Fibroblast of skin of abdomen (primary cell): ENCODE measurements around the gene RBM26. TPM values are rescaled to one million over a fixed set of nuclear protein-coding genes. Genes with fewer than 3 reads are reported as not detected.

Experiments used
- DNase-seq: peaks from one replicate; pipeline ENCODE4 v3.0.0-alpha.2; 2013
- polyA plus RNA-seq, 2 experiments: library from polyadenylated mRNA; unstranded; fragments of 120-200 nt; gene quantifications; one replicate each; pipeline ENCODE4 v1.2.1, GENCODE V29; 2013; ENCODE audit not compliant: insufficient read length in 2 of 2

The RBM26 gene, protein sequence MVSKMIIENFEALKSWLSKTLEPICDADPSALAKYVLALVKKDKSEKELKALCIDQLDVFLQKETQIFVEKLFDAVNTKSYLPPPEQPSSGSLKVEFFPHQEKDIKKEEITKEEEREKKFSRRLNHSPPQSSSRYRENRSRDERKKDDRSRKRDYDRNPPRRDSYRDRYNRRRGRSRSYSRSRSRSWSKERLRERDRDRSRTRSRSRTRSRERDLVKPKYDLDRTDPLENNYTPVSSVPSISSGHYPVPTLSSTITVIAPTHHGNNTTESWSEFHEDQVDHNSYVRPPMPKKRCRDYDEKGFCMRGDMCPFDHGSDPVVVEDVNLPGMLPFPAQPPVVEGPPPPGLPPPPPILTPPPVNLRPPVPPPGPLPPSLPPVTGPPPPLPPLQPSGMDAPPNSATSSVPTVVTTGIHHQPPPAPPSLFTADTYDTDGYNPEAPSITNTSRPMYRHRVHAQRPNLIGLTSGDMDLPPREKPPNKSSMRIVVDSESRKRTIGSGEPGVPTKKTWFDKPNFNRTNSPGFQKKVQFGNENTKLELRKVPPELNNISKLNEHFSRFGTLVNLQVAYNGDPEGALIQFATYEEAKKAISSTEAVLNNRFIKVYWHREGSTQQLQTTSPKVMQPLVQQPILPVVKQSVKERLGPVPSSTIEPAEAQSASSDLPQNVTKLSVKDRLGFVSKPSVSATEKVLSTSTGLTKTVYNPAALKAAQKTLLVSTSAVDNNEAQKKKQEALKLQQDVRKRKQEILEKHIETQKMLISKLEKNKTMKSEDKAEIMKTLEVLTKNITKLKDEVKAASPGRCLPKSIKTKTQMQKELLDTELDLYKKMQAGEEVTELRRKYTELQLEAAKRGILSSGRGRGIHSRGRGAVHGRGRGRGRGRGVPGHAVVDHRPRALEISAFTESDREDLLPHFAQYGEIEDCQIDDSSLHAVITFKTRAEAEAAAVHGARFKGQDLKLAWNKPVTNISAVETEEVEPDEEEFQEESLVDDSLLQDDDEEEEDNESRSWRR
- polyA plus RNA-seq (2013, experiment 1 of 2; ENCODE audit: insufficient read length): 32.1 TPM
- 30.2 TPM for polyA plus RNA-seq (2013, experiment 2 of 2; ENCODE audit: insufficient read length)

DNA sequence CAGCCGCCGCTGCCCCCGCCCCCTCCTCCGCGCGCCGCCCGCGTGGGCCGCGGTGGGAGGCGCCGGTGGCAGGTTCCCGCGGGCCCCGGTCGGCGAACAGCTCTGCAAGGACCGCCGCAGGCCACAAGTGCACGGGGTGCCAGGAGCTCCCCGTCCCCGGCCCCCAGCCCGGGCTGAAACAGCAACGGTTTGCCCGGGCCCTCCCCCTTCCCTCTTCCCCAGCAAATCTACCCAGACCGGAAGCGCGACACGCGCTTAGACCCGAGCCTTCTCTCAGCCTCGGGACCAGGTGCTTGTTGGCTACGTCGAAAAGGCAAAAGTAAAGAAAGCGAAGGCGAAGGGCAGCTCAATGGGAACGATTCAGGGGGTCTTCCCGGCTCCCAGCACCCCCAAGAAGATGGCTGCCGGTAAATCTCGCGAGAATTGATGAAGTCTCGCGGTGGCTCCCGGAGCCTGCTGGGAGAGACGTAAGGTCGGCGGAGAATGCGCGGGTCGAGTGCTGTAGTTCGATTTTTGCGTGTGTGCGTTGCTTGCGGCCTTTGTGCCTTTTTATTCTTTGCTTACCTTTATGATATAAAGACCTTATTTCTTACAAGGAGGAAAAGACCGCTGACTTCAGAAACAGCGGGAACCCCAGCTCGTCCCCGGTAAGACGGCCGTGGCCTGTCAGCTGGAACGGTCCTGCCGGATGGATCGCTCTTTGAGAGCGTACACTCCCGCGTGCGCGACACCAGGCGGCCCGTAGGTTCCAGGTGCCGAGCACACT, at the start of gene RBM26:
RBM26 (minus strand) TSS at position 425 of the 766 bp plus-strand sequence. CDS start 481 bp downstream, outside the sequence.
- DNase-seq: peak; percentile 96

DNA sequence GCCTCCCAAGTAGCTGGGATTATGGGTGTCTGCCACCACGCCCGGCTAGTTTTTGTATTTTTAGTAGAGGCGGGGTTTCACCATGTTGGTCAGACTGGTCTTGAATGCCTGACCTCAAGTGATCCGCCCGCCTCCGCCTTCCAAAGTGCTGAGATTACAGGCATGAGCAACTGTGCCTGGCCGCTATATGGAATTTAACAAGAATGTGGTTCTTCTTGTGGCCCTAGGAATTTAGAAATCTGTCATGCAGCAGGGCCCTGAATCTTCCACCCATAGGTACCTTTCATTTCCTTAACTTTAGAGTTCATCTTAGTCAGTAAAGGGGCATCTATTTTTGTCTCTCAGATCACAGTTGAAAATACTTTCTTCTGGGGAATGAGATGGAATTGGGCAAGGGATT, 49.3 kb upstream of the RBM26 start:
- DNase-seq: no peak

DNA sequence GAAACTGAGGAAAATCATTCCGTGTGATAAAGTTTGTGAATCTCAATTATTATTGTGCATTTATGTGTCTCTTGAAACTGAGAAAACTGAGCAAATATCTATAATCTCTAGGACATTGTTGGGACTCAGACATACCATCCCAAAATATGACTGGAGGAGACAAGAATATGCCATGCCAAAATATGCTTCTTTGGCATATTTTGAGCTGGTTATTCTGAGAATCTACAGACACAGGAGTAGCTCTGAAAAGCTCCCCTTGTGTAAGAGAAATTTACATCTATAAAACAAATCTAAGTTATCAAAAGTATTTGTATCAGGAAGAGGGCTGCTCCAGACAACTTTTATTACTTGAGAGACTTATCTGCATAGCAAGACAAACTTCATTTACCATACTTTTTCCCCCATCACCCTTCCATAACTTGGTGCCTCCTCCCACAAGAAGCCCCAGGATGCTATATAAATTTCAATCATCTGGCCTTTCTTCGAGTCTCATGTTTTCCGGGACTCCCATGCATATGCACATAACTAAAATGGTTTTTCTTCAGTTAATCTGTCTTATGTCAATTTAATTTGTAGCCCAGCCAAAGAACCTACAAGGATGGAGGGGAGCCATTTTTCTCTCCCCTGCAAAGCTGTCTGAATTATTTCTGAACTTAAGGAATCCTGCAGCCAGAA, 46.3 kb upstream of the RBM26 start:
- no peak for DNase-seq

DNA sequence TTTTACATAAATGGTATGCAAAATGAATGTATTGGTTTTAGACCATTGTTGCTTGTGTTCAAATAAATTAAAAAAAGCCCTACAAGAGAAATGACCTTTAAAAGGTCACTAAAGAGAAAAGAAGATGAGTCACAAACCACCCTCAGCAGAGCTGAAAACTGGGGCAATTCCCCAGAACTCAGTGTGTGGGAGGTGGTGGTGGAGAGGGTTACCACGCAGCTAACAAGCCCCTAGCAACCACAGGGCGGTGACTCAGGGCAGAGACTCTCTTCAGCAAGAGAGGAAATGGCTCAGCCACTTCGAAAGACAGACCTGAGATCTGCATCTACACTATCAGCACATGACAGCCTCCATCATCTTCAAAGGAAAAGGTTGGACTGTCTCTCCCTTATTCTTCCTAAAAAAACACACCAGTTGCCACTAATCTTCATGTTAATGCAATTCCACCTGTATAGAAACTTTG, 45.5 kb upstream of the RBM26 start:
- DNase-seq: peak; percentile 91

DNA sequence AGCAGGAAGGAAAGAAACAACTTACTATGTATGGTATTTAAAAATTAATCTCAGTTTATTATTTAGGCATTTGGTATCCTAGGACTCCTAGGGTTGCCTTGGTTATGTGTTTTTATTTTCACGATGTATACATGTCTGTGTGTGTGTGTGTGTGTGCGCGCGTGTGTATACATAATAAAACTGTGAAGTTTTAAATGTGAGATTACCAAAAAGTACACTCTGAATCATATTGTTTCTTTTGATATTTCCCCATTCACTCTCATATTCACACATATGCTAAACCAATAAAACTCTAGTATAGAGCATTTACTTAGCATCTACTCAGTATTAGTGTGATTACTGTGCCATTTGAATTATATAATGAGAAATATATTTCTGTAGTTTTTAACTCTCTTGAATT, 44.1 kb upstream of the RBM26 start:
- no peak for DNase-seq

DNA sequence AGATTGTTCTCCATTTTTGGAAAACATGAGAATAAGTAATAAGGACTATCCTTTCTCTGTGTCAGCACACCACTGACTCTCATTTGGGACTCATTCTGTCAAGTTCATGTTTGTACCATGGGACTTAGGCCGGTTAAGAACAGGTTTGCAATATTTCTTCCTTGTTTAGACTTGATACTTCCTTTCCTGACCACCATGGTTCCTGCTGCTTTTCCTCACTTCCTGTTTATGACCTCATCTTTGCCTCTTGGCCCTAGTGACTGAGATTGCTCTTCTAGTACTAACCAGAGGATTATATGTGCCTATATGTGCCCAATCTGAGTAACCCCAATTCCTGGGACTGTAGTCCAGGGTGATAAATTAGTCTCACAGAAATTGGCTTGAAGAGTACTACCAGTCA, 42.4 kb upstream of the RBM26 start:
- DNase-seq: no peak

DNA sequence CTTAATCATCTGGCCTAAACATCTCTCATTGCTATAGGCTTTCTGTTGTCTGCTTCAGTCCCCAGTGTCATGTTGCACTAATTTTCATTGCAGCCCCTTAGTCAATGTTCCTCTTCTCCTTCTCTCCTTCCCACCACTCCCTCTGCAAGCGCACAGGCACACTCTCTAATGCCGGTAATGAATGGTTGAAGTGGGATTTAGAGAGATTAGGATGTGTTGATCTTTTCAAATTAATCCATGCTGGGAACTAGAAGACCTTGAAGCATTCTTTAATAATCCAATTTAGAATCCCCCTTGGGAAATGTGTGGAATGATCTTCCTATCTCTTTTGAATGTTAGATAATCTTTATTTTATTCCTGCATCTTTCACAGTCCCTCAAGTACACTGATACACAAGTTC, 41.7 kb upstream of the RBM26 start:
- no peak for DNase-seq

DNA sequence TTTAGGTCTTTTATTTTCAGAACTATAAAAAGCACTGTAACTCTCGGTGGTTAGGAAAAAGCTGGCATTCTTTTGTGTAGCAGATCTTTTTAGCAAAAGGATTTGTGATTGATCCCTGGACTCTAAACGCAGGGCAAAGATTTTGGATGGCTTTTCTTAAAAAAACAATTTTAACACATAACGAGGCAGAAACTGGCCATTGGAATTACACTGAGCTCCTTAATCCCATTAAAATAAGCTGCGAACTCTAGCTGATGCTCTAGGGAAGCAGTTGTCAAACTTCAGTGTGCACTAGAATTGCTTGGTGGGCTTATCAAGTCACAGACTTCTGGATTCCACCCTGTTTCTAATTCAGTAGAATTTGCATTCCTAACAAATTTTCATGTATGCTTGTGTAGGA, 41.1 kb upstream of the RBM26 start:
- DNase-seq: no peak

DNA sequence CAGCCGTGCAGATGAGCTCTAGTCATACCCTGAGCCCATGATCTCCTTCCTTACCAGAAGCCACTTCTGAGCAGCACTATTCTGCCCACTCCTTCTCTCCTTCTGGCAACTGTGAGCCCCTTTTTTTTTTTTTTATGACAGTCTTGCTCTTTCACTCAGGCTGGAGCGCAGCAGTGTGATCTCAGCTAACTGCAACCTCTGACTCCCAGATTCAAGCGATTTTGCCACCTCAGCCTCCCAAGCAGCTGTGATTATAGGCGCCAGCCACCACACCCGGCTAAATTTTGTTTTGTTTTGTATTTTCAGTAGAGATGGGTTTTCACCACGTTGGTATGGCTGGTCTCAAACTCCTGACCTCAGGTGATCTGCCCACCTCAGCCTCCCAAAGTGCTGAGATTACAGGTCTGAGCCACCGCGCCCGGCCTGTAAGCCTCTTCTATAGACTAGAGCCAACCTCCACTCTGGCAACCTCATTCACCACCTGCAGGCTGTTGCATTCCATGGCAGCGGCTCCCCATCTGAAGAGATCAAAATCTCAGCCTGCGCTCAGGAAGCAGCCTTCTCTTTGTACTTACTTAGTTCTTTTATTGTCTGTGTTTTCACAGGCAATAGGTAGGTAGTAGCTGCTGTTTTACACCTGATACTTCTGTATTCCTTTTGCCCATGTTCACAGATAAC, 40.1 kb upstream of the RBM26 start:
- no peak for DNase-seq

DNA sequence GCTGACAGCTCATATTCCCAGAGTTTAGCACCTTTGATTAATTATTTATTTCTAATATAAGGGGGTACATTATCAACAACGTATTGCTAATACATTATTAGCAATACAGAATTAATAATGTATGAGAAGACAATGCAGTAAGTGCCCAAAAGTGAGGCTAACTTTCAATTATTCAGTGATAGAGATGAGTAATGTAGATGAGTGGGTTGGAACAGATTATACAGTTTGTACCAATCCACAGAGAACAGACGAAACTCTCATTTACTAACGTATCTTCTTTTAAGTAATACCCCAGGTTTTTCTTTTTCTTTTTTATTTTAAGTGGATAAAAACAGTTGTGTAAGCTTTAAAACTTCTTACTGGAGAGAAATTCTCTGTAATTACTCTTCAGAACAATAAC, 36.7 kb upstream of the RBM26 start:
- no peak for DNase-seq

DNA sequence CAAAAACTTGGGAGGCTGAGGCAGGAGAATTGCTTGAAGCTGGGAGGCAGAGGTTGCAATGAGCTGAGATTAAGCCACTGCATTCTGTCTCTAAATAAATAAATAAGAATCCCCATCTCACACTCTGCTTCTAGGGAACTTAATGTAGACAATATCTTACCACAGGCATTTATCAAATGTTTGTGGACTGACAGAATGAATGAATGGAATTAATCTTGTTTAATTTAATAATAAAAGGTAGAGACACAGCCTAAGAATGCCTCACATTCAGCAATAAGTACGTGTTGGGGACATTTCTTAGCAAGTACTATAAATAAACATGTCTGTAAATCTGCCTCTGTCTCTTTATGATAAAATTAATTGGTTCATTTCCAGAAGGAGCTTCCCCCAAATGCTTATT, 36.2 kb upstream of the RBM26 start:
- DNase-seq: peak; percentile 6

DNA sequence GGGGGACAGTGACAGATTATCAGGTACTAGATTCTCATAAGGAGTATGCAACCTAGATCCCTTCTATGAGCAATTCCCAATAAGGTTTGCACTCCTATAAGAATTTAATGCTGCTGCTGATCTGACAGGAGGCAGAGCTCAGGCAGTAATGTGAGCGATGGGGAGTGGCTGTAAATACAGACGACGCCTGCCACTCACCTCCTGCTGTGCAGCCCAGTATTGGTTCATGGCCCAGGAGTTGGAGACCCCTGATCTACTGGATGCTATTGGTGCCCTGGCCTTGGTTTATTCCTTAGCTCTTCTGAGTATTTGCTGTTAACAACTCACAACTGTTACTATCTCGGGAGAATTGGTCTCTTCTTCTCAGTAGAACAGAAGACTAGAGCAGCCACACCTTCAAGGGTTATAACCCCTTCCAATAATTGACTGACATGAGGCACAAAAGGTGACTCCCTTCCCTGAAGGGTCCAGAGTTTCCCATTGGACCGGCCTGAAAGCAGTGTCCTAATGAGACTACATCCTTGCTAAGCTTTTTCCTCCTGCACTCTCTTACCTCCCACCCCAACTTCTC, 35.0 kb upstream of the RBM26 start:
- no peak for DNase-seq

DNA sequence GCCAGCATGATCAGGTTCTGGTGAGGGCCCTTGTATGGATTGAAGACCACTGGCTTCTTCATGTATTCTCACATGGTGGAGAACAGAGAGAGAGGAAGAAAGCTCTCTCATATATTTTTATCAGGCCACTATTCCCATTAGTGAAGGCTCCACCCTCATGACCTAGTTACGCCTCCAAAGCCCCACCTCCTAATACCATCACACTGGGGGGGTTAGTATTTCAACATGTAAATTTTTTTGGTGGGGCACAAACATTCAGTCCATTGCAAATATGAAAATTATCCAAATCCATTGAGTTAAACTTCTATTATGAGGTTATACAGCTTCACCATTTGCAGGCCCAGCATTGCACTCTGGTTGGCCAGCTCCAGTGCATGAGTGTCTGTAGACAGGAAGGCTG, 33.2 kb upstream of the RBM26 start:
- DNase-seq: no peak

DNA sequence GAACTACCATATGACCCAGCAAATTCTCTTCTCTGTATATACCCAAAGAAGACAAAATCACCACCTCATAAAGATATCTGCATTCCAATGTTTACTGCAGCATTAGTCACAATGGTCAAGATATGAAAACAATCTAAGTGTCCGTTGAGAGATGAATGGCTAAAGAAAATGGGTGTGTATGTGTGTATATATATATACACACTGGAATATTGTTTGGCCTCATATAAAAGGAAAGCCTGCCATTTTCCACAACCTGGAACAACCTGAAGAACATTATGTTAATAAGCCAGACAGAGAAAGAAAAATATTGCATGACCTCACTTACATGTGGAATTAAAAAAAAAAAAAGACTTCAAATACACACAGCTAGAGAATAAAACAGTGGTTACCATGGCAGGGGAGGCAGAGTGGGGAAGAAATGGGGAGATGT, 29.5 kb upstream of the RBM26 start:
- peak; percentile 63 for DNase-seq

DNA sequence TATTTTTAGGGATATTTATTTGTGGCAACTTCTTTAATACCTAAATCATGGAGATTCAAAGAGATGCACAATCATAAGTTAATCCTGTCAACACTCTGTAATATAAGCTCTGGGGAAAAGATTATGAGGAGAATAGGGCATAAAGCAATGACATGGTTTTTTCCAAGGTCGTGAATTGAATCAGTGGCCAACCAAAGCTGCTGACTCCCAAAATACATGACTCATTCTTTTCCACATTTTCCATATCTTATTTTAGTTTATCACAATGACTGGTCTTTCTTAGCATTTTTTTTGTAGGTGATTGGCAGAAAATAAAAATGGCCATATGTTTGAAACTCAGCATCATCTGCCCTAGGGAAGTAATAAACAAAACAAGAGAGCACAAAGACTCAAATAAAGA, 28.5 kb upstream of the RBM26 start:
- peak; percentile 4 for DNase-seq

DNA sequence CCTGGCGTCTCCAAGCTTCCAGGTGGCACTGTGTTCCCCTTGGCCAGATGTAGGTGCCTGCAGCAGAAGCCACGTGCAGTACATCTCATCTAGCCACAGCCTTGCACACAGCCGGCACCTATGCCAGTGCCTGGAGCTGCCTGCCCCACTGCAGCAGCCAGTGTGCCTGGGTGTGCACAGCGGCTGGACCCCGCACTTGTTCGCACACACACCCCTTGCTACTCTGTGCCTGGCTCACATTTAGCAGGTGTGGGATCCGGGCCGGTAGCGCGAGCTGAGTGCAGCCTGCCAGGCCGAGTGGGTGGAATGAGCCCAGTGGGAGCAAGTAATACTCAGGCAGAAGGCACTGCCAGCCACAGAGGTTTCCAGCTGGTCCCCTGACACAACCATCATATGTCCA, 26.9 kb upstream of the RBM26 start:
- DNase-seq: no peak

DNA sequence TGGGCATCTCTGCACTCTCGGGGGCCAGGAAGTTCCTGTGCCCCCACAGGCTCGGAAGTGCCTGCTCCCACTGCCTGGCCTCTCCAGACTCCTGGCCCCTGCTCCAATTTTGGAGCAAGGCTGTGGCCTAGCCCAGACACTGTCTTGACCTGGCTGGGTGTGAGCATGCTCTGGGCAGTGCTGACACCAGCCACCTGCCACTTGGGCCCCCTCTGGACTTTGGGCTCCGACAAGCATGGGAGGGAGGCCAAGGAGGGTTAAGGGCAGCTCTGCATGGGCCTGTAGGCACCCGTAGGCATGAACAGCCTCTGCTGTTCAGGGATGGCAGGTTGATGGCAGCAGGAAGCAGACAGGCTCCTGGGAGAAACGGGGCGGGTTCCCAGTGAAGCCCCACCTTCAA, 26.0 kb upstream of the RBM26 start:
- no peak for DNase-seq

DNA sequence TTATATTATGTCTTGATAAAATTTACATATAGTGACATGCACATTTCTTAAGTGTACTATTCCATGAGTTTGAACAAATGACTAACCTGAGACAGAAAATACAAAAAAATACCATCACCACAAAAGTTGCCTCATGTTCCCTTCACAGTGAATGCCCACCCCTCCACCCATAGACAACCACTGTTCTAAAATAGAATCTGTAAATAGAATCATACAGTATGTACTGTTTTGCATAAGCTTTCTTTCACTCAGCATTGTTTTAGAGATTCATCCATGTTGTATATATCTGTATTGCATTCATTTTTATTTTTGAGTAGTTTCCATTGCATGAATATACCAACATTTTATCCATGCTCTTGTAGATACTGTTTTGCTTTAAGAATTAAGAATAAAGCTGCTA, 23.3 kb upstream of the RBM26 start:
- DNase-seq: no peak

DNA sequence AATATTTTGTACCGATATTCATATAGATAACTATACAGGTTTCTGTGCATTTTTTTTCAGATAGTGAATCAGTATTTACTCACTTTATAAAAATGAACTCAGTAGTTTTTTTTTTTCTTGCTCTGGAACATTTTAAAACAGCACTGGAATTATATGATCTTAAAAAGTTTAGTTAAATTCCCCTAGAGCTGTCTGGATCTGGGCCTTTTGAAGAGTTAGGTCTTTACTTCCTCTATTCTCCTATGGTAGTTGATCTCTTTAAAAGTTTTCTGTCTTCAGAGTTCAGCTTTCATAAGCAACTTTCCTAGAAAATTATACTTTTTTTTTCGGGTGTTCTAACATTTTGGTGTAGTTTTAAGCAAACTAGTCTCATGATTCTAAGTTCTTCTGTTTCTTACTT, 21.8 kb upstream of the RBM26 start:
- no peak for DNase-seq

DNA sequence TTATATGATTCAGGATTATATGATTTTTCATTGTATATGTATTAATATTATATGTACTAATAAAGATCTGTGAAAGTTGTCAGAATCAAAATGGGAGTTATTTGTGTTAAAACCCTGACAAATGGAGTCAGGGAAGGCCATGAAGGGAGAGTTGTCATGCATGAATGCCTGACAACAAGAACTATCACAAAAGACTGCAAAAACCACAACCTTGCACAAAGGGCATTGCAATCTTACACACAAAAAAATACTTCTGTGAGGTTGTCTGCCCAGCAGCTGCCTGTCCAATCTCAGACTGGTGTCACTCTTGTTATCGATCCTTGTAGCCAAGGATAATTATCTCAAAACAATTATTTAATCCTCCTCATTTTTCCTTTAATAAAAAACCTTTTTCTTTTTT, 21.2 kb upstream of the RBM26 start:
- no peak for DNase-seq
